Colonic mucosa (tissue), 4 donors: ENCODE results near the gene ENTPD1. TPM values are rescaled to one million over a fixed set of nuclear protein-coding genes. Genes with fewer than 3 reads are reported as not detected.

ENCODE experiments used
- DNase-seq: peaks from one replicate; pipeline ENCODE4 v3.0.0-alpha.2; 2020
- H3K27ac ChIP-seq: fragments of 200-600 bp; one replicate; pipeline ENCODE4 v1.8.0; 2021
- H3K27me3 ChIP-seq: fragments of 200-600 bp; one replicate; pipeline ENCODE4 v1.8.0; 2021
- H3K36me3 ChIP-seq: fragments of 200-600 bp; one replicate; pipeline ENCODE4 v1.8.0; 2021
- H3K4me1 ChIP-seq: fragments of 200-600 bp; one replicate; pipeline ENCODE4 v1.8.0; 2021; ENCODE audit warnings: mild to moderate bottlenecking
- H3K4me3 ChIP-seq: fragments of 200-600 bp; one replicate; pipeline ENCODE4 v1.8.0; 2021
- H3K9ac ChIP-seq, 2 donors: one replicate each; pipeline ENCODE4 v1.7.0; 2013; ENCODE audit warnings: control low read depth in 2 of 2, low read depth in 2 of 2, low read length in 2 of 2
- H3K9me3 ChIP-seq: fragments of 200-600 bp; one replicate; pipeline ENCODE4 v1.8.0; 2021
- intact Hi-C: fragments of 100-400 bp; cut with DNase I; formaldehyde crosslinking; loops from one replicate; pipeline ENCODE4 v1.14.1; 2022
- total RNA-seq, 2 donors: library from RNA; stranded (reverse); fragmentation: NEBNext Ultra II Directional in 1 of 2; extraction: Animal tissue kit (Norgen Biotek cat#: 25700) in 1 of 2; gene quantifications; one replicate each; pipeline ENCODE4 v1.2.1, GENCODE V29; 2021
- TF ChIP-seq, protein P1 (sequence below): fragments of 200-600 bp; IDR thresholded peaks from one replicate; pipeline ENCODE4 v1.8.0; 2022; ENCODE audit warnings: antibody characterized with exemption, mild to moderate bottlenecking
- donor health status: healthy.
- donor health status: DM: no; HTN: no; CAD: no.
- donor health status: DM: no; HTN: no; CAD: no.

The ENTPD1 gene
- total RNA-seq, 2 donors from 2014 or later, result 4.5 to 10.8 TPM

- DNase-seq, result peak; percentile 55
- peak overlapping the region; percentile 29 for H3K27ac ChIP-seq
- H3K4me3 ChIP-seq, result no peak overlapping the region
- intact Hi-C loops, result no loop called here
- no peaks in the 10 kb centered on the region for H3K4me1 ChIP-seq
- TF ChIP-seq, protein P1, sequence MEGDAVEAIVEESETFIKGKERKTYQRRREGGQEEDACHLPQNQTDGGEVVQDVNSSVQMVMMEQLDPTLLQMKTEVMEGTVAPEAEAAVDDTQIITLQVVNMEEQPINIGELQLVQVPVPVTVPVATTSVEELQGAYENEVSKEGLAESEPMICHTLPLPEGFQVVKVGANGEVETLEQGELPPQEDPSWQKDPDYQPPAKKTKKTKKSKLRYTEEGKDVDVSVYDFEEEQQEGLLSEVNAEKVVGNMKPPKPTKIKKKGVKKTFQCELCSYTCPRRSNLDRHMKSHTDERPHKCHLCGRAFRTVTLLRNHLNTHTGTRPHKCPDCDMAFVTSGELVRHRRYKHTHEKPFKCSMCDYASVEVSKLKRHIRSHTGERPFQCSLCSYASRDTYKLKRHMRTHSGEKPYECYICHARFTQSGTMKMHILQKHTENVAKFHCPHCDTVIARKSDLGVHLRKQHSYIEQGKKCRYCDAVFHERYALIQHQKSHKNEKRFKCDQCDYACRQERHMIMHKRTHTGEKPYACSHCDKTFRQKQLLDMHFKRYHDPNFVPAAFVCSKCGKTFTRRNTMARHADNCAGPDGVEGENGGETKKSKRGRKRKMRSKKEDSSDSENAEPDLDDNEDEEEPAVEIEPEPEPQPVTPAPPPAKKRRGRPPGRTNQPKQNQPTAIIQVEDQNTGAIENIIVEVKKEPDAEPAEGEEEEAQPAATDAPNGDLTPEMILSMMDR, result no peak
- H3K9ac ChIP-seq, result no peak overlapping the region
- no peaks in the 10 kb centered on the region for H3K9me3 ChIP-seq
- H3K27me3 ChIP-seq, result no peaks in the 10 kb centered on the region
- no peaks in the 10 kb centered on the region for H3K36me3 ChIP-seq
These were observed 110.0 kb downstream of the ENTPD1 start for GRCh38 chr10:95865814-95866466.

GRCh38 chr10:95866467-95866842, 110.5 kb downstream of the ENTPD1 start:
- no peaks in the 10 kb centered on the region for H3K9me3 ChIP-seq
- intact Hi-C loops, result no loop called here
- peak overlapping the region; percentile 29 for H3K27ac ChIP-seq
- TF ChIP-seq, protein P1, result no peak
- H3K36me3 ChIP-seq, result no peaks in the 10 kb centered on the region
- H3K27me3 ChIP-seq, result no peaks in the 10 kb centered on the region
- H3K9ac ChIP-seq, result no peak overlapping the region
- no peaks in the 10 kb centered on the region for H3K4me1 ChIP-seq
- no peak overlapping the region for H3K4me3 ChIP-seq
- DNase-seq, result no peak

DNA sequence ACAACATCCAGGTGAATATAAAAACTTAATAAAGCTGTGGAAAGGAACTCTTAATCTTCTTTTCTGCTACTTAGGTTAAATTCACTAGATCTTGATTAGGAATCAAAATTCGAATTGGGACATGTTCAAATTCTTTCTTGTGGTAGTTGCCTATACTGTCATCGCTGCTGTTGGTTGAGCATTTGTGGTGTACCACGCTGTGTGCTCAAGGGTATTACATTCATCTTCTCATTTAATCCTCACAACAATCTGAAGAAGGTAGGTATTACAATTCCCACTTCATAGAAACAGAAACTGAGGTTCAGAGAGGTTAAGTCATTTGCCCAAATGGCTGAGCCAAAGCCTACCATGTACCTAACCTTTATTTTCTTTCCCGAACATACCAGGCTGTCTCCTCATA, 111.9 kb downstream of the ENTPD1 start:
- no peak overlapping the region for H3K9ac ChIP-seq
- H3K27me3 ChIP-seq, result no peaks in the 10 kb centered on the region
- H3K4me1 ChIP-seq, result no peaks in the 10 kb centered on the region
- TF ChIP-seq, protein P1, result no peak
- H3K27ac ChIP-seq, result no peak overlapping the region
- H3K4me3 ChIP-seq, result no peak overlapping the region
- no peaks in the 10 kb centered on the region for H3K9me3 ChIP-seq
- no peaks in the 10 kb centered on the region for H3K36me3 ChIP-seq
- intact Hi-C loops, result no loop called here
- DNase-seq, result no peak

GRCh38 chr10:95872158-95872711, 116.3 kb downstream of the ENTPD1 start:
- Histone ChIP-seq H3K36me3 (no peaks in the 10 kb centered on the region), H3K27ac (no peak overlapping the region), H3K9ac (no peak overlapping the region), H3K9me3 (no peaks in the 10 kb centered on the region), H3K27me3 (no peaks in the 10 kb centered on the region), H3K4me3 (no peak overlapping the region), H3K4me1 (no peaks in the 10 kb centered on the region)
- DNase-seq, result no peak
- intact Hi-C loops, result no loop called here
- TF ChIP-seq, protein P1, result no peak

DNA sequence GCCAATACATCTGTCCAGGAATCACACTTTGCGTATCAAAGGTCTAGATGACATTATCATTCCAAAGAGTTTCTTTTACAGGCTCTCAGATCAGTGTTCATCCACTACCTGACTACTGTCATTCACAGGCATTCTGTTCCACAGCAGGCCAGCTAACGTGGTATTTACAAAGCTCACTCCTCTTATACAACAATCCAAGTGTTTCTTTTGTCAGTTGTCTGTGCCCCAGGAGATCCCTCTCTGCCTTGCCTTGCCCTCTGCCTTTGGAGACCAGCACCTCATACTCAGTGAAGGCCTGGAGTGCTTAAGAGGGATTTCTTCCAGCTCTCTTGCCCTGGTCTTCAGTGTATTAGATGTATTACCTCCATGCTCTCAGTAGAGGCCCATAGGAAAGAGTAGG, 117.2 kb downstream of the ENTPD1 start:
- intact Hi-C loops, result no loop called here
- no peak overlapping the region for H3K9ac ChIP-seq
- H3K36me3 ChIP-seq, result no peaks in the 10 kb centered on the region
- H3K9me3 ChIP-seq, result no peaks in the 10 kb centered on the region
- TF ChIP-seq, protein P1, result no peak
- H3K4me1 ChIP-seq, result no peaks in the 10 kb centered on the region
- no peak for DNase-seq
- H3K27me3 ChIP-seq, result no peaks in the 10 kb centered on the region
- no peak overlapping the region for H3K4me3 ChIP-seq
- no peak overlapping the region for H3K27ac ChIP-seq
